Activated CD4-positive, alpha-beta memory T cell treated with anti-CD3 and anti-CD28 coated beads for 36 hours (primary cell): Measurements from ENCODE around the gene SND1. TPM values are rescaled to one million over a fixed set of nuclear protein-coding genes. Genes with fewer than 3 reads are reported as not detected.

Experiments used
- CTCF ChIA-PET: fragments of 350-600 bp; sonication (Branson Sonifier 250); formaldehyde crosslinking; loops from one replicate; lab custom pipeline; 2021; ENCODE audit warnings: antibody characterized with exemption, inconsistent platforms; lab: Charles Lee
- POLR2A ChIA-PET: fragments of 350-600 bp; sonication (Branson Sonifier 250); formaldehyde crosslinking; loops from one replicate; lab custom pipeline; 2021; ENCODE audit warnings: antibody characterized with exemption; lab: Charles Lee
- DNase-seq: peaks from one replicate; pipeline ENCODE4 v3.0.0-alpha.2; 2020
- H3K27ac Mint-ChIP-seq: one replicate; pipeline ENCODE4 v1.8.0; 2021; ENCODE audit warnings: mixed read lengths
- H3K27me3 Mint-ChIP-seq: one replicate; pipeline ENCODE4 v1.8.0; 2021; ENCODE audit warnings: mixed read lengths
- H3K36me3 Mint-ChIP-seq: one replicate; pipeline ENCODE4 v1.8.0; 2021; ENCODE audit warnings: mixed read lengths
- H3K4me1 Mint-ChIP-seq: one replicate; pipeline ENCODE4 v1.8.0; 2021; ENCODE audit warnings: low read depth, mixed read lengths
- H3K4me3 Mint-ChIP-seq: one replicate; pipeline ENCODE4 v1.8.0; 2021; ENCODE audit warnings: mild to moderate bottlenecking, mixed read lengths
- H3K9me3 Mint-ChIP-seq: one replicate; pipeline ENCODE4 v1.8.0; 2021; ENCODE audit warnings: mixed read lengths
- intact Hi-C: fragments of 100-400 bp; cut with micrococcal nuclease; formaldehyde crosslinking; loops from one replicate; pipeline ENCODE4 v1.15.1; 2023
- total RNA-seq, 2 experiments: library from RNA; stranded (reverse); gene quantifications; one replicate each; pipeline ENCODE4 v1.2.3, GENCODE V29; 2021

The SND1 gene
- total RNA-seq, 2 experiments from 2014 or later: 208 to 235 TPM

DNA sequence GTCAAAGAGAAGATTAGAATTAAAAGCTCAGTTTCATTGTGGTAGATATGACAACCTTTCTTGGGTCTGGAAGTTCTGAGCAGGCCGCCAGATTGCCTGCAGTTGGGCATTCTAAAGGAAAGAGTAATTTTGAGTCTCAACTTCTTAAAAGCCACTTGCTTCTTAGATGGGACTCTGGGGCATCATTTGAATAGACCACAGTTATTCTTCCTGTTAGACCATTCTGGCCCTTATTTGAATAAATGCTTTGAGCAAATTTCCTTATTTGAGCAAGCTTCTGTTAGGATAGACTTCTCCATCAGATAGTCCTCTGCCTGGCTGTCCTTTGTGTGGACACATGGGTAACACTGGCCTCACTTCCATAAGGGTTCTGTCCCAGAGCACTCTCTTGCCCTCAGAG lies 40.2 kb downstream of the SND1 start:
- no peak for DNase-seq
- Mint-ChIP-seq H3K4me1 (peaks cover 12% of the 10 kb centered on the region), H3K36me3 (peaks cover 46% of the 10 kb centered on the region), H3K27ac (peak overlapping the region; percentile 30), H3K27me3 (no peaks in the 10 kb centered on the region), H3K4me3 (no peak overlapping the region), H3K9me3 (no peaks in the 10 kb centered on the region)
- POLR2A ChIA-PET: no interaction called here
- intact Hi-C loops: no loop called here
- CTCF ChIA-PET: no interaction called here

DNA sequence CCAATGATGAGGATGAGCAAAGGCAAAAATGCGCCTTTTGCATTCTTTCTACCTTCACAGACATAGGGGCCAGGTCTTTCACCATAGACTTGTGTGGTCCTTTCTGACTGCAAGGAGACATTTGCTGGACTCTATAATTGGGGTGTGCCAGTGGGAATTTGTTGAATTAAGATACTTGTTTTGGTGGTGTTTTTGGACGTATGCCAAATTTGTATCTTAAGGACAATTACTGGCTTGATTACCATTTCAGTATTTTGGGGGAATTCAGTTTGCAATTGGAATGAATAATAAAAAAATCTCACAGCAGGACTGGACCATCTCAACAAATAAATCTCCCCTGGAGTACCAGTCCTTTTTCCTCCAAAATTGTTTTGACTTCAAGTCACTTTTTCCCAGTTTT lies 47.9 kb downstream of the SND1 start:
- no peak overlapping the region for H3K4me3 Mint-ChIP-seq
- H3K36me3 Mint-ChIP-seq: peaks cover 72% of the 10 kb centered on the region
- DNase-seq: no peak
- intact Hi-C loops: loop anchor here (10.0 kb wide), 1 partner anchor 335 kb away; the partner anchor contains the start of gene LRRC4
- ChIA-PET POLR2A (interaction anchor here (0.7 kb wide), 1 partner anchor 315 kb away, joined by 3 read pairs; no protein-coding TSS in a partner anchor), CTCF (no interaction called here)
- H3K9me3 Mint-ChIP-seq: no peaks in the 10 kb centered on the region
- no peak overlapping the region for H3K27ac Mint-ChIP-seq
- H3K27me3 Mint-ChIP-seq: no peaks in the 10 kb centered on the region
- H3K4me1 Mint-ChIP-seq: no peaks in the 10 kb centered on the region

DNA sequence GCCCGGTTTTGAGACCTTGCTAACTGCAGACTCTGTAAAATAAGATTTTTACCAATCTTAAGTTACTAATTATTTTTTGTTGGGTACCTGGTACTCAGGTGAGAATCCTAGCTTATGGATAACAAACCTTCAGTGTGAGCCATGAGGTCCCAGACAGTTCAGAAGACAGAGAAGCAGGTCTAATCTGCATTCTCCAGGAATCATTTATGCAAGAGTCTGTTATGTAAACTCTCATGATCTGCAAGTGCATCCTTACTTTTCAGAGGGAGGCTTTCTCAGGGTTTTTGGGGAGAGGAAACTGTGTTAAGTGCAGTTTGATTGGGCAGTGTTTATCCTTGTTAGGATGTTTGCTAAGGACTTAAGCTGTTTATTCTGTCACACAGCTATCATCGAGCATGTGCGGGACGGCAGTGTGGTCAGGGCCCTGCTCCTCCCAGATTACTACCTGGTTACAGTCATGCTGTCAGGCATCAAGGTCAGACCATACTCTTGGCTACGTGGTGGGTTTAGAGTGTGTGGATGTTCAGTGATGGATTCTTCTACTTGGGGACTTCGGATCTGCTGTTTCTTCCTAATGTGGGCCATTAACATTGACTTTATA lies 50.2 kb downstream of the SND1 start:
- CTCF ChIA-PET: interaction anchor here (3.1 kb wide), 1 partner anchor 508 kb away, joined by 16 read pairs; no protein-coding TSS in a partner anchor
- Mint-ChIP-seq H3K4me1 (peaks cover 3% of the 10 kb centered on the region), H3K27me3 (no peaks in the 10 kb centered on the region)

DNA sequence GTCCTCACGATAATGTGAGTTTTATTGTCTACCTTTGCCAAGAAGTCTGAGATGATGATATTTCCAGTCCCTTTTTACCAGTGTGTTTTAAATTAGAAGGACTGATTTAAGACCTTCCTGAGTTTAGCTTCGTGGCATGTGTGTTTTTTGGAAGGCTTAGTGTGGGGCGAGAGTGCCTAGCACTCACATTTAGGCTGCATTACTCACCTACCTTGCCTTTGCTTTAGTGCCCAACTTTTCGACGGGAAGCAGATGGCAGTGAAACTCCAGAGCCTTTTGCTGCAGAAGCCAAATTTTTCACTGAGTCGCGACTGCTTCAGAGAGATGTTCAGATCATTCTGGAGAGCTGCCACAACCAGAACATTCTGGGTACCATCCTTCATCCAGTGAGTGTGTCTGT lies 50.9 kb downstream of the SND1 start:
- Mint-ChIP-seq H3K4me1 (peaks cover 3% of the 10 kb centered on the region), H3K4me3 (no peak overlapping the region), H3K27ac (no peak overlapping the region), H3K36me3 (peaks cover 69% of the 10 kb centered on the region), H3K9me3 (no peaks in the 10 kb centered on the region), H3K27me3 (no peaks in the 10 kb centered on the region)
- intact Hi-C loops: loop anchor here (10.0 kb wide), 1 partner anchor 332 kb away; the partner anchor contains the start of gene LRRC4
- DNase-seq: no peak
- CTCF ChIA-PET: interaction anchor here (3.1 kb wide), 1 partner anchor 507 kb away, joined by 16 read pairs; no protein-coding TSS in a partner anchor
- POLR2A ChIA-PET: no interaction called here

More for the DNA sequence above, 50.2 kb downstream of the SND1 start:
- no peak overlapping the region for H3K4me3 Mint-ChIP-seq
- POLR2A ChIA-PET: no interaction called here
- H3K27ac Mint-ChIP-seq: no peak overlapping the region
- peaks cover 70% of the 10 kb centered on the region for H3K36me3 Mint-ChIP-seq
- intact Hi-C loops: loop anchor here (10.0 kb wide), 1 partner anchor 333 kb away; the partner anchor contains the start of gene LRRC4
- DNase-seq: no peak
- H3K9me3 Mint-ChIP-seq: no peaks in the 10 kb centered on the region

- Mint-ChIP-seq H3K4me1 (peaks cover 3% of the 10 kb centered on the region), H3K27ac (no peak overlapping the region), H3K9me3 (no peaks in the 10 kb centered on the region), H3K27me3 (no peaks in the 10 kb centered on the region), H3K36me3 (peaks cover 68% of the 10 kb centered on the region), H3K4me3 (no peak overlapping the region)
- ChIA-PET CTCF (interaction anchor here (3.1 kb wide), 1 partner anchor 506 kb away, joined by 16 read pairs; no protein-coding TSS in a partner anchor), POLR2A (no interaction called here)
- no peak for DNase-seq
- intact Hi-C loops: loop anchor here (10.0 kb wide), 1 partner anchor 331 kb away; the partner anchor contains the start of gene LRRC4
Observed at GRCh38 chr7:127704211-127704610, 52.2 kb downstream of the SND1 start.

DNA sequence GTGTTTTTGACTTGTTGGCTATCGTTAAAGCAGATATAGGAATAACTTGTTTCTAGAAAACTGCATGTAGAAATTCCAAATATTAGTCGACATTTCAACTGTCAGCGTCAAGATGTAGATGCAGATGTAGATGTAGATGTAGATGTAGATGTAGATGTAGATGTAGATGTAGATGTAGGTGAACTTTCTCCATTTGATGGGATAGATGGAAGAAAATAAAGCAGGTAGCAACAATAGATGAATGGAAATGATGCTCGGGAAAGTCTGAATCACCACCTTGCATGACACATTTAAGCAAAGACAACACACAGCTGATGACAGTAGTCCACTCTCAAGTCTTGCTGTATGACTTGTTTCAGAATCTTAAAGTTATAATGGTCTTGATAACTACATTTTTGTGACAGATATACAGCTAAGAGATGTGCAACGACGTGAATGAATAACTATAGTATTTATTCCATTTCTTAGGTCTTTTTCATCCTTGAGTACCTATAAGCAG lies 53.5 kb downstream of the SND1 start:
- Mint-ChIP-seq H3K27ac (peak overlapping the region; percentile 14), H3K9me3 (peaks cover under 1% of the 10 kb centered on the region), H3K4me1 (peaks cover 3% of the 10 kb centered on the region), H3K4me3 (no peak overlapping the region), H3K27me3 (no peaks in the 10 kb centered on the region), H3K36me3 (peaks cover 68% of the 10 kb centered on the region)
- intact Hi-C loops: loop anchor here (5.0 to 10.0 kb wide), 3 partner anchors 147 to 432 kb away; partner anchors contain the start of gene LRRC4
- DNase-seq: no peak
- POLR2A ChIA-PET: no interaction called here
- CTCF ChIA-PET: interaction anchor here (0.6 to 0.7 kb wide), 2 partner anchors 399 to 508 kb away, joined by 3 read pairs; no protein-coding TSS in a partner anchor

- POLR2A ChIA-PET: no interaction called here
- no peaks in the 10 kb centered on the region for H3K27me3 Mint-ChIP-seq
- H3K36me3 Mint-ChIP-seq: peaks cover 73% of the 10 kb centered on the region
- no peak overlapping the region for H3K4me3 Mint-ChIP-seq
- peaks cover 3% of the 10 kb centered on the region for H3K4me1 Mint-ChIP-seq
- H3K27ac Mint-ChIP-seq: no peak overlapping the region
- DNase-seq: no peak
- CTCF ChIA-PET: interaction anchor here (1.1 to 8.5 kb wide), 6 partner anchors 8 to 503 kb away, joined by 3 to 126 read pairs (median 8); no protein-coding TSS in a partner anchor
- peaks cover 8% of the 10 kb centered on the region for H3K9me3 Mint-ChIP-seq
- intact Hi-C loops: loop anchor here (5.0 to 10.0 kb wide), 3 partner anchors 146 to 431 kb away; partner anchors contain the start of gene LRRC4
Observed at GRCh38 chr7:127706766-127707165, 54.8 kb downstream of the SND1 start.

- H3K9me3 Mint-ChIP-seq: peaks cover 10% of the 10 kb centered on the region
- peaks cover 72% of the 10 kb centered on the region for H3K36me3 Mint-ChIP-seq
Observed at GRCh38 chr7:127708201-127708600, 56.2 kb downstream of the SND1 start.

GRCh38 chr7:127708788-127709187 lies 56.8 kb downstream of the SND1 start:
- POLR2A ChIA-PET: no interaction called here
- Mint-ChIP-seq H3K4me3 (no peak overlapping the region), H3K27ac (no peak overlapping the region), H3K9me3 (peaks cover 10% of the 10 kb centered on the region), H3K4me1 (peaks cover 5% of the 10 kb centered on the region), H3K27me3 (no peaks in the 10 kb centered on the region), H3K36me3 (peaks cover 72% of the 10 kb centered on the region)
- CTCF ChIA-PET: interaction anchor here (0.7 to 8.5 kb wide), 29 partner anchors 11 to 501 kb away, joined by 3 to 126 read pairs (median 3); partner anchors contain the start of gene PAX4
- DNase-seq: peak; percentile 74
- intact Hi-C loops: loop anchor here (1.0 to 10.0 kb wide), 4 partner anchors 144 to 501 kb away; partner anchors contain the start of gene LRRC4

More at GRCh38 chr7:127708201-127708600, 56.2 kb downstream of the SND1 start:
- no peak overlapping the region for H3K27ac Mint-ChIP-seq
- H3K4me1 Mint-ChIP-seq: peaks cover 5% of the 10 kb centered on the region
- no peak overlapping the region for H3K4me3 Mint-ChIP-seq
- DNase-seq: no peak
- no peaks in the 10 kb centered on the region for H3K27me3 Mint-ChIP-seq
- POLR2A ChIA-PET: no interaction called here
- CTCF ChIA-PET: interaction anchor here (0.7 to 8.5 kb wide), 30 partner anchors 10 to 501 kb away, joined by 3 to 126 read pairs (median 4); partner anchors contain the start of gene PAX4
- intact Hi-C loops: loop anchor here (1.0 to 10.0 kb wide), 4 partner anchors 144 to 501 kb away; partner anchors contain the start of gene LRRC4

GRCh38 chr7:127710635-127711034 lies 58.6 kb downstream of the SND1 start:
- Mint-ChIP-seq H3K27ac (peak overlapping the region; percentile 18), H3K9me3 (peaks cover 10% of the 10 kb centered on the region), H3K4me1 (peaks cover 10% of the 10 kb centered on the region), H3K36me3 (peaks cover 66% of the 10 kb centered on the region), H3K27me3 (no peaks in the 10 kb centered on the region), H3K4me3 (no peak overlapping the region)
- intact Hi-C loops: no loop called here
- CTCF ChIA-PET: interaction anchor here (1.2 to 8.5 kb wide), 2 partner anchors 220 to 499 kb away, joined by 3 to 126 read pairs; no protein-coding TSS in a partner anchor
- POLR2A ChIA-PET: no interaction called here
- no peak for DNase-seq

- intact Hi-C loops: no loop called here
- Mint-ChIP-seq H3K27ac (no peak overlapping the region), H3K4me3 (no peak overlapping the region), H3K36me3 (peaks cover 66% of the 10 kb centered on the region), H3K27me3 (no peaks in the 10 kb centered on the region), H3K9me3 (peaks cover 10% of the 10 kb centered on the region), H3K4me1 (peaks cover 10% of the 10 kb centered on the region)
- ChIA-PET POLR2A (no interaction called here), CTCF (interaction anchor here (1.3 to 8.5 kb wide), 3 partner anchors 8 to 498 kb away, joined by 3 to 126 read pairs (median 5); no protein-coding TSS in a partner anchor)
- no peak for DNase-seq
Observed at GRCh38 chr7:127711872-127712271, 59.9 kb downstream of the SND1 start.

DNA sequence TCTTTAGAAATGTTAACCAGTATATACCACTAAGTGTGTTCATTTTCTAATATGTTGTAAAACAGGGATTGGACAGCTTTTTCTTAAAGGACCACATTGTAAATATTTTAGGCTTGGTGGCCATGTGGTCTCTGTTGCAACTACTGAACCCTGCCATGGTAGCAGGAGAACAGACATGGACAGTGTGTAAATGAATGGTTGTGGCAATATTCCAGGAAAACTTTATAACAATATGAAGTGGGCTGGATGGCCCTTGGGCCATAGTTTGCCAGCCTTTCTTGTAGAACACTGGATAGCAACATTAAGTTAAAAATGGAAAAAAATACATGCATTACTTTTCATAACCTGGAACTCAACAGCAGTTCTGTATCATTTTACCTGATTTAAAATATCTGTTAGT lies 61.0 kb downstream of the SND1 start:
- H3K4me3 Mint-ChIP-seq: no peak overlapping the region
- CTCF ChIA-PET: interaction anchor here (8.5 kb wide), 1 partner anchor 497 kb away, joined by 126 read pairs; no protein-coding TSS in a partner anchor
- DNase-seq: no peak

More for the DNA sequence above, 61.0 kb downstream of the SND1 start:
- no peaks in the 10 kb centered on the region for H3K27me3 Mint-ChIP-seq
- peaks cover 10% of the 10 kb centered on the region for H3K9me3 Mint-ChIP-seq
- no peak overlapping the region for H3K27ac Mint-ChIP-seq
- peaks cover 19% of the 10 kb centered on the region for H3K4me1 Mint-ChIP-seq
- peaks cover 69% of the 10 kb centered on the region for H3K36me3 Mint-ChIP-seq
- POLR2A ChIA-PET: no interaction called here
- intact Hi-C loops: no loop called here
